Calu3 (cell line): ENCODE measurements around the gene HUNK. TPM values are rescaled to one million over a fixed set of nuclear protein-coding genes. Genes with fewer than 3 reads are reported as not detected.
"Not testable (repeated sequence)": the region's sequence is repeated elsewhere in the genome, so short reads cannot be mapped to it uniquely, and the experiment has no call there.

Source experiments
- BruUV-seq: library from RNA; stranded (reverse); fragments of 400-500 nt; replicated peaks from 2 replicates; lab custom pipeline; 2021; lab: Mats Ljungman, UMichigan
- CTCF ChIA-PET: fragments of 300-600 bp; sonication (Branson Sonifier 250); formaldehyde crosslinking; loops from one replicate; lab custom pipeline; 2022; ENCODE audit warnings: antibody characterized with exemption; lab: Charles Lee
- DNase-seq: peaks from one replicate; pipeline ENCODE4 v3.0.0; 2022
- H3K27ac Mint-ChIP-seq: one replicate; pipeline ENCODE4 v1.8.0; 2022; ENCODE audit warnings: mixed read lengths; ENCODE audit not compliant: unreplicated experiment
- H3K27me3 Mint-ChIP-seq: one replicate; pipeline ENCODE4 v1.8.0; 2022; ENCODE audit warnings: mixed read lengths; ENCODE audit not compliant: unreplicated experiment
- H3K36me3 Mint-ChIP-seq: one replicate; pipeline ENCODE4 v1.8.0; 2022; ENCODE audit warnings: mild to moderate bottlenecking, moderate library complexity, mixed read lengths; ENCODE audit not compliant: insufficient read depth, unreplicated experiment
- H3K4me1 Mint-ChIP-seq: one replicate; pipeline ENCODE4 v1.8.0; 2022; ENCODE audit warnings: mild to moderate bottlenecking, low read depth, mixed read lengths; ENCODE audit not compliant: unreplicated experiment
- H3K4me3 Mint-ChIP-seq: one replicate; pipeline ENCODE4 v1.8.0; 2022; ENCODE audit warnings: mild to moderate bottlenecking, low read depth, moderate library complexity, mixed read lengths; ENCODE audit not compliant: unreplicated experiment
- H3K9me3 Mint-ChIP-seq: one replicate; pipeline ENCODE4 v1.8.0; 2022; ENCODE audit warnings: low read depth, mixed read lengths; ENCODE audit not compliant: unreplicated experiment
- intact Hi-C: fragments of 100-400 bp; cut with micrococcal nuclease; formaldehyde crosslinking; loops from one replicate; pipeline ENCODE4 v1.10.0; 2022; ENCODE audit not compliant: unreplicated experiment
- total RNA-seq: library from RNA; stranded (reverse); gene quantifications from 2 replicates; pipeline ENCODE4 v1.2.3, GENCODE V29; 2022
- TF ChIP-seq, protein P1 (sequence below): fragments of 200-600 bp; IDR thresholded peaks from one replicate; pipeline ENCODE4 v1.8.0; 2022; ENCODE audit warnings: antibody characterized with exemption; ENCODE audit not compliant: unreplicated experiment

Gene HUNK
- total RNA-seq, 1 experiment from 2014 or later, result 2.3 TPM

DNA sequence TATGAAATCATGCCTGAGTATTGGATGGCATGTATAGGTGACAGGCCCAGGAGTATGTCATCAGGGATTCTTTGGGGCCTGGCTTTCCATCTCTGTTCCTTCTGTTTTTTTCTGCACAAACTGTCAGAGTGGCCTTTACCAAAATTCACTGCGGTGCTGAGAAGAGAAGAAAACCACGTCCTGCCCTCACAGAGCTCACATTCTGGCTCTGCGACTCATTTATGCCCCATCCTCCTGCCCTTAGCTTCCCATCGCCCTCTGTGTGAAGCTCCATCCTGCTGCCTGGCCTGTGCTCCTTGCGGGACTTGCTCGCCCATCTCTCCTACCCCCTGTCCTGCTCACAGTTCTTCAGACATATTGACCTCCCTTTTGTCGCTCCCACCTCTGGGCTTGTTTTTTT lies 73.4 kb downstream of the HUNK start:
- TF ChIP-seq, protein P1, sequence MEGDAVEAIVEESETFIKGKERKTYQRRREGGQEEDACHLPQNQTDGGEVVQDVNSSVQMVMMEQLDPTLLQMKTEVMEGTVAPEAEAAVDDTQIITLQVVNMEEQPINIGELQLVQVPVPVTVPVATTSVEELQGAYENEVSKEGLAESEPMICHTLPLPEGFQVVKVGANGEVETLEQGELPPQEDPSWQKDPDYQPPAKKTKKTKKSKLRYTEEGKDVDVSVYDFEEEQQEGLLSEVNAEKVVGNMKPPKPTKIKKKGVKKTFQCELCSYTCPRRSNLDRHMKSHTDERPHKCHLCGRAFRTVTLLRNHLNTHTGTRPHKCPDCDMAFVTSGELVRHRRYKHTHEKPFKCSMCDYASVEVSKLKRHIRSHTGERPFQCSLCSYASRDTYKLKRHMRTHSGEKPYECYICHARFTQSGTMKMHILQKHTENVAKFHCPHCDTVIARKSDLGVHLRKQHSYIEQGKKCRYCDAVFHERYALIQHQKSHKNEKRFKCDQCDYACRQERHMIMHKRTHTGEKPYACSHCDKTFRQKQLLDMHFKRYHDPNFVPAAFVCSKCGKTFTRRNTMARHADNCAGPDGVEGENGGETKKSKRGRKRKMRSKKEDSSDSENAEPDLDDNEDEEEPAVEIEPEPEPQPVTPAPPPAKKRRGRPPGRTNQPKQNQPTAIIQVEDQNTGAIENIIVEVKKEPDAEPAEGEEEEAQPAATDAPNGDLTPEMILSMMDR, result no peak
- no peak for DNase-seq
- Mint-ChIP-seq H3K4me1 (no peaks in the 10 kb centered on the region), H3K4me3 (no peak overlapping the region), H3K36me3 (no peaks in the 10 kb centered on the region), H3K27me3 (no peaks in the 10 kb centered on the region), H3K27ac (no peak overlapping the region), H3K9me3 (no peaks in the 10 kb centered on the region)
- intact Hi-C loops, result no loop called here
- CTCF ChIA-PET, result no interaction called here
- BruUV-seq, result no TSS peak

DNA sequence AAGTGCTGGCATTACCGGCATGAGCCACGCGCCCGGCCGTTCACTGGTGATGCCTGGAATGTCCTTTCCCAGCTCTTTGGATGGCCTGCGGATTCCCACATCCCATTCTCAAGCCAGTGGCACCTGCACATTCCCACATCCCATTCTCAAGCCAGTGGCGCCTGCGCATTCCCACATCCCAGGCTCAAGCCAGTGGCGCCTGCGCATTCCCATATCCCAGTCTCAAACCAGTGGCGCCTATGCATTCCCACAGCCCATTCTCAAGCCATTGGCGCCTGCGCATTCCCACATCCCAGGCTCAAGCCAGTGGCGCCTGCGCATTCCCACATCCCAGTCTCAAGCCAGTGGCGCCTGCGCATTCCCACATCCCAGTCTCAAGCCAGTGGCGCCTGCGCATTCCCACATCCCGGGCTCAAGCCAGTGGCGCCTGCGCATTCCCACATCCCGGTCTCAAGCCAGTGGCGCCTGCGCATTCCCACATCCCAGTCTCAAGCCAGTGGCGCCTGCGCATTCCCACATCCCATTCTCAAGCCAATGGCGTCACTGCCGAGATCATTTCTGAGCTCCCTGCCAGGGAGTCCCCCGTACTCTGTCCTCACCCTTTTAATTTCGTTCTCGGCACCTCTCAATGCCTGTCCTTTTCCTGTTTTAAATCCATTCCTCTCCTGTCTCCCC lies 74.2 kb downstream of the HUNK start:
- intact Hi-C loops, H3K9me3 Mint-ChIP-seq: not testable (repeated sequence)

GRCh38 chr21:31948676-31949075 lies 75.9 kb downstream of the HUNK start:
- TF ChIP-seq, protein P1, result no peak
- no peaks in the 10 kb centered on the region for H3K9me3 Mint-ChIP-seq
- CTCF ChIA-PET, result interaction anchor here (0.6 kb wide), 1 partner anchor 59 kb away, joined by 3 read pairs; no protein-coding TSS in a partner anchor
- intact Hi-C loops, result no loop called here
- H3K4me3 Mint-ChIP-seq, result no peak overlapping the region
- no peaks in the 10 kb centered on the region for H3K4me1 Mint-ChIP-seq
- no peaks in the 10 kb centered on the region for H3K27me3 Mint-ChIP-seq
- H3K27ac Mint-ChIP-seq, result no peak overlapping the region
- no peak for DNase-seq
- H3K36me3 Mint-ChIP-seq, result no peaks in the 10 kb centered on the region
- BruUV-seq, result no TSS peak

More for the DNA sequence above, 74.2 kb downstream of the HUNK start:
- CTCF ChIA-PET, H3K27ac Mint-ChIP-seq, H3K36me3 Mint-ChIP-seq, H3K4me3 Mint-ChIP-seq, H3K27me3 Mint-ChIP-seq, BruUV-seq, DNase-seq, H3K4me1 Mint-ChIP-seq: not testable (repeated sequence)

DNA sequence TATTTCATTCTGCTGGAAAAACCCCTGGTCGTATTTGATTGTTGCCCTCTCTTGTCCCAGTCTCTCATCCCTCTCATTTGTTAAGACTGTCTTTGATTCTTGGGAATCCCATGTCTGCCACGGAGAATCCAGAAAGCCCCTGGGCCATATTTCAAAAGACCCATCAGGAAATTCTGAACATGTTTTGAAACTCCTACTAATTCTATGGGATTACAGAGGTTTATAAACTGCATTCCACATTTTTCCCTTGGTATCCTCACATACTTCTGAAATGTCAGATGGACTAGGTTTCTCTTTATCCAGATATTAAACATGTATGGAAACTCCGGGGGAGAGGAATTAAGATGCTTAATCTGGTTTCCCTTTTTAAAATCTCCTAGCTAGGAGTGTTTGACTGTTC lies 80.0 kb downstream of the HUNK start:
- CTCF ChIA-PET, result no interaction called here
- Mint-ChIP-seq H3K4me3 (no peak overlapping the region), H3K36me3 (no peaks in the 10 kb centered on the region), H3K9me3 (no peaks in the 10 kb centered on the region), H3K27ac (no peak overlapping the region), H3K4me1 (no peaks in the 10 kb centered on the region), H3K27me3 (no peaks in the 10 kb centered on the region)
- no TSS peak for BruUV-seq
- intact Hi-C loops, result no loop called here
- no peak for DNase-seq
- TF ChIP-seq, protein P1, result no peak

DNA sequence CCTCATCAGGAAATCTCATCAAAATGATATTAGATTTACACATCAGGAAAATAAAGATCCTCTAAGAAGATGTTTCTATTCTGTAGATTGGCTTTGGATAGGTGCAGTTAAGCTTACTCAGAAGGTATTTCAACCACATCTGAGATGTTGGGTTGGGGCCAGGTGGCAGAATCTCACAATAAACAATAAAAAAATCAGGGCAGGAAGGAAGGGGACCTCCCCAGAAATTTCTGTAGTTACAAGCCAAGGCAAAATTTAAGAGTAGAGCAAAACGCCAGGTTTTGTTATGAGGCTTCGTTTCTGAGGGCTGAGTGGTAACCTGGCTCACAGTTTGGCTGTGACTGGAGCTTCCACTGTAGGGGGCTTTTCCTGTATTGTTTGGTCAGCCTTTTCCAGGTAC lies 84.8 kb downstream of the HUNK start:
- no TSS peak for BruUV-seq
- Mint-ChIP-seq H3K36me3 (no peaks in the 10 kb centered on the region), H3K27me3 (no peaks in the 10 kb centered on the region), H3K27ac (no peak overlapping the region), H3K9me3 (no peaks in the 10 kb centered on the region), H3K4me1 (no peaks in the 10 kb centered on the region), H3K4me3 (no peak overlapping the region)
- CTCF ChIA-PET, result no interaction called here
- TF ChIP-seq, protein P1, result no peak
- no peak for DNase-seq
- intact Hi-C loops, result no loop called here
